Common myeloid progenitor, CD34-positive (primary cell): ENCODE measurements around the gene GNAI3.
A peak's percentile ranks its signal among the peaks of the same experiment; 100 is the strongest.

Experiments
- CTCF ChIA-PET: fragments of 350-600 bp; sonication (Branson Sonifier 250); formaldehyde crosslinking; loops from one replicate; lab custom pipeline; 2021; ENCODE audit warnings: antibody characterized with exemption; lab: Charles Lee
- POLR2A ChIA-PET: fragments of 350-600 bp; sonication (Branson Sonifier 250); formaldehyde crosslinking; loops from one replicate; lab custom pipeline; 2021; ENCODE audit warnings: antibody characterized with exemption; lab: Charles Lee
- DNase-seq, 3 donors: peaks; one replicate each; pipeline versions ENCODE4 v3.0.0 to v3.0.0-alpha.2; 2013
- H3K27ac ChIP-seq, 2 experiments: 1 replicate in 1 of 2; 2 replicates in 1 of 2; pipeline ENCODE4 v1.7.0; 2013; ENCODE audit warnings: inconsistent platforms in 2 of 2, low read length in 2 of 2, mild to moderate bottlenecking in 2 of 2, low read depth in 1 of 2, moderate library complexity in 1 of 2; ENCODE audit not compliant: severe bottlenecking in 2 of 2, insufficient read depth in 1 of 2, poor library complexity in 1 of 2
- H3K27me3 ChIP-seq, 5 experiments: replicated peaks in 2 of 5; 1 replicate in 3 of 5; 2 replicates in 2 of 5; pipeline versions ENCODE4 v1.6.1 to v1.7.0; 2013; ENCODE audit warnings: low read length in 4 of 5, mild to moderate bottlenecking in 2 of 5, moderate library complexity in 2 of 5, inconsistent platforms in 1 of 5; ENCODE audit not compliant: insufficient read depth in 5 of 5, control insufficient read depth in 4 of 5
- H3K36me3 ChIP-seq, 4 experiments: 1 replicate in 2 of 4; 2 replicates in 2 of 4; pipeline versions ENCODE4 v1.6.1 to v1.7.0; 2013; ENCODE audit warnings: low read length in 3 of 4, control low read depth in 1 of 4, mild to moderate bottlenecking in 1 of 4; ENCODE audit not compliant: control insufficient read depth in 4 of 4, insufficient read depth in 4 of 4
- H3K4me1 ChIP-seq, 4 experiments: 1 replicate in 3 of 4; 2 replicates in 1 of 4; pipeline versions ENCODE4 v1.6.1 to v1.7.1; 2013; ENCODE audit warnings: low read length in 3 of 4, mild to moderate bottlenecking in 3 of 4, control low read depth in 1 of 4, inconsistent platforms in 1 of 4, moderate library complexity in 1 of 4; ENCODE audit not compliant: control insufficient read depth in 4 of 4, insufficient read depth in 4 of 4; ENCODE audit errors: control extremely low read depth in 1 of 4
- H3K4me3 ChIP-seq, 7 experiments: 1 replicate in 4 of 7; 2 replicates in 3 of 7; pipeline versions ENCODE4 v1.5.1 to v1.7.0; 2013; ENCODE audit warnings: mild to moderate bottlenecking in 7 of 7, low read length in 6 of 7, moderate library complexity in 6 of 7, inconsistent platforms in 2 of 7, low read depth in 2 of 7, control low read depth in 1 of 7; ENCODE audit not compliant: insufficient read depth in 4 of 7, control insufficient read depth in 1 of 7; ENCODE audit errors: extremely low read depth in 1 of 7
- H3K9me3 ChIP-seq, 5 experiments: 1 replicate in 4 of 5; 2 replicates in 1 of 5; pipeline versions ENCODE4 v1.6.1 to v1.7.1; 2013; ENCODE audit warnings: low read length in 4 of 5, mild to moderate bottlenecking in 2 of 5, inconsistent platforms in 1 of 5, low read depth in 1 of 5, moderate library complexity in 1 of 5; ENCODE audit not compliant: control insufficient read depth in 4 of 5, insufficient read depth in 2 of 5; ENCODE audit errors: control extremely low read depth in 1 of 5
- WGBS: methylation state at CpG from one replicate; pipeline ENCODE4 v1.1.5; 2013; ENCODE audit not compliant: insufficient coverage; 5-methylcytosine and 5-hydroxymethylcytosine counted together

GNAI3 gene

DNA sequence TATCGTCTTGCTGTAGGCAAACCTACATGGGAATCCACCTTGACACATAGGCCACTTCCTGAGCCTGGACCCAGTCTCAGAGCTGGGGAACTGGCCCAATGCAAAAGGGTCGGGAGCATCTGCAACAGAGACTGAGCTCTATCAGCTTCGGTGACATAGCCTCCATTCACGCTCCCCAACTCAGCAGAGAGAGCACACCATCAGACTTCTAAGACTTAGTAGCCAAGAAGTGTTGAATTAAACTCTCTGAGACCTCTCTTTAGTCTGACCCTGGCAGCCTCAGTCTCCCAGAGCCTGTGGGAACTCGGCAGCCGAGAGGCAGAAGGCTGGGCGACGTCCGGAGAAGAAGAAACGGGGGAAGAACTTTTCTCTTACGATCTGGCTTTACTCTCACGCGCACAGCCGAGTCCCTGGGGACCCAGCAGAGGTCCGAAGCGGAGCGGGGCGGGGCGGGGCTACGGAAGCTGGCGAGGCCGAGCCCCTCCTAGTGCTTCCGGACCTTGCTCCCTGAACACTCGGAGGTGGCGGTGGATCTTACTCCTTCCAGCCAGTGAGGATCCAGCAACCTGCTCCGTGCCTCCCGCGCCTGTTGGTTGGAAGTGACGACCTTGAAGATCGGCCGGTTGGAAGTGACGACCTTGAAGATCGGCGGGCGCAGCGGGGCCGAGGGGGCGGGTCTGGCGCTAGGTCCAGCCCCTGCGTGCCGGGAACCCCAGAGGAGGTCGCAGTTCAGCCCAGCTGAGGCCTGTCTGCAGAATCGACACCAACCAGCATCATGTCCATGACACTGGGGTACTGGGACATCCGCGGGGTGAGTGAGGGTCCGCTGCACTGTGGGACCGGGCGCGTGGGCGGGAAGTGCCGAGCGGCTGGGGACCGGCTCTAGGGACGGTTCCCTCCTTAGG, 107.5 kb downstream of the GNAI3 start, which contains the start of gene GSTM4:
Gene GSTM4 (plus strand): TSS at position 485 of the 905 bp plus-strand sequence. CDS start 291 bp downstream, at position 776.
- Histone ChIP-seq H3K27me3 (peaks cover 0 to 2% (median 0%) of the 10 kb centered on the region in 5 experiments), H3K4me3 (peak within 1 kb of the TSS; percentile 69 to 93 (median 84)), H3K4me1 (peaks cover 3 to 36% (median 26%) of the 10 kb centered on the region in 4 experiments), H3K9me3 (no peaks in the 10 kb centered on the region), H3K36me3 (peaks cover 0 to 19% (median 1%) of the 10 kb centered on the region in 4 experiments), H3K27ac (peak within 1 kb of the TSS in 1 of 2 experiments; percentile 47)
- POLR2A ChIA-PET: interaction anchor here (0.6 kb wide), 1 partner anchor 332 kb away, joined by 3 read pairs; no protein-coding TSS in a partner anchor
- WGBS: under 1% methylated on average over 46 of the region's 54 CpGs
- DNase-seq: peak; percentile 53 to 68 (median 57)
- CTCF ChIA-PET: interaction anchor here (1.2 to 15.1 kb wide), 6 partner anchors 12 to 328 kb away, joined by 4 to 233 read pairs (median 6); partner anchors contain the start of genes AHCYL1 and GSTM2

DNA sequence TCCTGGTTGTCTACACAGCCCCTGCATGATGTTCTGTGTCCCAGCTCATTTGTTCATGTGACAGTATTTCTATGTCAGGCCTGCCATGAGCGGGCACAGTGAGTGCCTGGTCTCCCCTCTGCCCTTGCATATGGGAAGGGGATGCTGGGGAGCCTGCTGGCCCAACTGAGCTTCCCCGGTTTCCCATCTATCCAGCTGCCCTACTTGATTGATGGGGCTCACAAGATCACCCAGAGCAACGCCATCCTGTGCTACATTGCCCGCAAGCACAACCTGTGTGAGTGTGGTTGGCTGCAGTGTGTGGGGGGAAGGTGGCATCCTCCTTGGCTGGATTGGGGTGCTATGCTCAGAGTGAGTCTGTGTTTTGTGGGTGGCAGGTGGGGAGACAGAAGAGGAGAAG, 109.0 kb downstream of the GNAI3 start:
- Histone ChIP-seq H3K4me3 (no peak overlapping the region), H3K36me3 (peaks cover 0 to 23% (median 7%) of the 10 kb centered on the region in 4 experiments), H3K27ac (no peak overlapping the region), H3K27me3 (no peaks in the 10 kb centered on the region), H3K4me1 (peaks cover 3 to 36% (median 26%) of the 10 kb centered on the region in 4 experiments), H3K9me3 (no peaks in the 10 kb centered on the region)
- POLR2A ChIA-PET: no interaction called here
- WGBS: 100% methylated on average over 1 of the region's 4 CpGs
- CTCF ChIA-PET: interaction anchor here (1.4 to 15.1 kb wide), 4 partner anchors 11 to 323 kb away, joined by 4 to 233 read pairs (median 18); partner anchors contain the start of gene GSTM2
- DNase-seq: no peak

DNA sequence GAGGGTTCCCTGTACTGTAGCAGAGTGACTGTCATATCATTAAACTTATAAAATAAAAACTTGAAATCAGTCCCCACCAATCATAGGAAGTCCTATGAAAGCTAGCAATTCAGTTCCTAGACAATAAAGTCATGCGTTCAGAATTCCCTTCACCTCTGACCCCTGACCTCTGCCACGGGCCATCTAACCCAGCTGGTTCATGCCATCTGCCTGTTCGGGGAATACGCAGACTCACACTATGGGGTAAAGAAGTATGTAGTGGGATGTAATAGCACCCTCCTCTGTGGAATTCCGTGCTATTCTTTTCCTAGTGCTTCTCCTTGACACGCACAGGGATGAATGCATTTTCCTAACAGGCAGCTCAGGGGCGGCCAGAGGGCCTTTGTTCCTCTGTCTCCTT, 109.6 kb downstream of the GNAI3 start:
- 100% methylated on average over 3 of the region's 7 CpGs for WGBS
- CTCF ChIA-PET: interaction anchor here (0.9 to 15.1 kb wide), 6 partner anchors 8 to 343 kb away, joined by 3 to 233 read pairs (median 17); partner anchors contain the start of gene GSTM2
- Histone ChIP-seq H3K27me3 (no peaks in the 10 kb centered on the region), H3K4me3 (no peak overlapping the region), H3K4me1 (peaks cover 3 to 36% (median 26%) of the 10 kb centered on the region in 4 experiments), H3K9me3 (no peaks in the 10 kb centered on the region), H3K27ac (no peak overlapping the region), H3K36me3 (peaks cover 0 to 23% (median 7%) of the 10 kb centered on the region in 4 experiments)
- DNase-seq: no peak
- POLR2A ChIA-PET: no interaction called here

DNA sequence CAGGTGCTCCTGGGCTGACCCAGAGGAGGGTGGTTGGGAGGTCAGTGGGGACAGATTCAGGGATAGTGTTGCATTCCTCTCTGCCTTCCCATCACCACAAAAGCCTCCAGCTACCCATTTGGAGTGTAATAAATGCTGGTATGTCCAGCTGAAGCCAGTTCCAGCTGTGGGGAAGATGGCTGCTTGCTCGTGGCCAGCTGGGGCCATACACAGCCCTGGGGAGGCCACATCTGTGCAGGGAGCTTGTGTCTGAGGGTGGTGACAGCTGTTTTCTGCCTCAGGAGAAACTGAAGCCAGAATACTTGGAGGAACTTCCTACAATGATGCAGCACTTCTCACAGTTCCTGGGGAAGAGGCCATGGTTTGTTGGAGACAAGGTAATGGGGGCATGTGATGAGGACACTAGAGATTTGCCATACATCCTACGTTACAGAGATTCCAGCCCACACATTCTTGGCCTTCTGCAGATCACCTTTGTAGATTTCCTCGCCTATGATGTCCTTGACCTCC, 110.2 kb downstream of the GNAI3 start:
- CTCF ChIA-PET: interaction anchor here (0.9 to 15.1 kb wide), 5 partner anchors 9 to 342 kb away, joined by 3 to 233 read pairs (median 27); partner anchors contain the start of gene GSTM2
- no peak for DNase-seq
- Histone ChIP-seq H3K36me3 (peaks cover 0 to 23% (median 7%) of the 10 kb centered on the region in 4 experiments), H3K27me3 (no peaks in the 10 kb centered on the region), H3K4me1 (peaks cover 3 to 36% (median 27%) of the 10 kb centered on the region in 4 experiments), H3K9me3 (no peaks in the 10 kb centered on the region), H3K27ac (no peak overlapping the region), H3K4me3 (no peak overlapping the region)
- WGBS: 33% methylated on average over 3 of the region's 3 CpGs
- POLR2A ChIA-PET: no interaction called here

DNA sequence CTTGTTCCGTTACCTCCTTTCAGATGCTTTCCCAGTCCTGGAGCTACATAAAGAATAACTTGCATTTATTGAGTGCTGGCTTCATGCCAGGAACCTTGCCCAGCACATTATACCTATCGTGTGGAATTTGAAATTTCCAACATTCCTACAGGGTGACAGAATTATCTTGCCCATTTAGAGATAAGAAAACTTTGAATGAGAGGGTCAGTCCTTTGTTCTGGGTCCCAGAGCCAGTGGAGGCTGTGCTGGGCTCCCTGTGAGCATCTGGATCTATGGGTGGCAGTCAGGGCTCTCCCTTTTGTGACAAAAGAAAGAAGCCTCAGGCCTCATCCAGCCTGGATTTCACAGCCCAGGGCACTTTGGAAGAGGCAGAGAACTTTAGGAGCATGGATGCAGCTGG, 110.7 kb downstream of the GNAI3 start:
- CTCF ChIA-PET: interaction anchor here (4.7 to 15.1 kb wide), 3 partner anchors 9 to 114 kb away, joined by 27 to 233 read pairs (median 29); no protein-coding TSS in a partner anchor
- POLR2A ChIA-PET: no interaction called here

DNA sequence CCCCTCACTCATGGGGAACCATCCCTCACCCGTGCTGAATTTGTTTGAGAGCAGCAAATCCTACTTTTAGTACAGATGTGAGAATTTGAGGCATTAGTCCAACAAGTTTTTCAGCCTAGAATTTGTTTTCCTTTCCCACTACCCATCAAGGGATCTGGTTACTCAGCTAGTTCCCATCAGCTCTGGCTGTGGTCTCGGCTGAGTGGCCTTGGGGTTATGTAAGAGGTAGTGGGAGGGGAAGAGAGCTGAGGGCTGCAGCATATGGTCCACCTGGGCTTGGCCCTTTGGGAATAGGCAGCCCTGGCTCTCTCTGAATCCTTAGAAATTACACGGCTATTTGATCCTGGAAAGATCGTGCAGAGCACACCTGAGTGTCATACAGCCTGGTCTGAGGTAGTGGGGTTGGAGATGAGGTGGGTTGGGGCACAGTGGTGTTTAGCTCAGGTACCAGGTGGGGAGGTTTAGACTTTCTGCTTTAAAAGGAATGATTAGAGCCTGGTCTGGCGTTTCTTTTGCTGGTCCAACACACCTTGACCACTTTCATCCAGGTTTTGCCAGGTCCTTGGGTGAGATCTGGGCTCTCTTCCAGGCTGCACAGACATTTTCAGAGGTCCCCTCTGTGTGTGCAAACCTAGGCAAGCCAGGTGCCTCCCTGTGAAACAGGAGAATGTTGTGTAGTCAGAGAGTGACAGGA, 111.7 kb downstream of the GNAI3 start:
- H3K27ac ChIP-seq: no peak overlapping the region
- no peak for DNase-seq
- 78% methylated on average over 1 of the region's 5 CpGs for WGBS
- peaks cover 0 to 23% (median 7%) of the 10 kb centered on the region in 4 experiments for H3K36me3 ChIP-seq
- H3K27me3 ChIP-seq: no peaks in the 10 kb centered on the region
- peaks cover 3 to 36% (median 29%) of the 10 kb centered on the region in 4 experiments for H3K4me1 ChIP-seq
- H3K4me3 ChIP-seq: no peak overlapping the region
- ChIA-PET CTCF (interaction anchor here (5.3 to 15.1 kb wide), 2 partner anchors 10 to 22 kb away, joined by 27 to 233 read pairs; no protein-coding TSS in a partner anchor), POLR2A (no interaction called here)
- H3K9me3 ChIP-seq: no peaks in the 10 kb centered on the region

More for the DNA sequence above, 110.7 kb downstream of the GNAI3 start:
- WGBS: 90% methylated on average over 2 of the region's 2 CpGs
- H3K27ac ChIP-seq: no peak overlapping the region
- no peak overlapping the region for H3K4me3 ChIP-seq
- H3K9me3 ChIP-seq: no peaks in the 10 kb centered on the region
- peaks cover 3 to 36% (median 31%) of the 10 kb centered on the region in 4 experiments for H3K4me1 ChIP-seq
- H3K36me3 ChIP-seq: peaks cover 0 to 23% (median 7%) of the 10 kb centered on the region in 4 experiments
- H3K27me3 ChIP-seq: no peaks in the 10 kb centered on the region
- no peak for DNase-seq
